MCF 10A (cell line): ENCODE data around the gene MAP1LC3B. TPM values are rescaled to one million over a fixed set of nuclear protein-coding genes. Genes with fewer than 3 reads are reported as not detected.
"Not testable (repeated sequence)": the region's sequence is repeated elsewhere in the genome, so short reads cannot be mapped to it uniquely, and the experiment has no call there.

Experiments
- BruUV-seq: library from RNA; stranded (reverse); fragments of 400-500 nt; replicated peaks from 2 replicates; lab custom pipeline; 2021; lab: Mats Ljungman, UMichigan
- CTCF ChIA-PET: fragments of 300-600 bp; sonication (Branson Sonifier 250); formaldehyde crosslinking; extraction: SDS; loops from one replicate; lab custom pipeline; 2021; ENCODE audit warnings: antibody characterized with exemption, inconsistent platforms; lab: Yijun Ruan, JAX
- POLR2A ChIA-PET: fragments of 300-600, 350-650 bp; sonication (Branson Sonifier 250); formaldehyde crosslinking; extraction: SDS; loops from one replicate; lab custom pipeline; 2020; ENCODE audit warnings: antibody characterized with exemption, inconsistent platforms; lab: Yijun Ruan, JAX
- DNase-seq: peaks from one replicate; pipeline ENCODE4 v3.0.0-alpha.2; 2018; ENCODE audit not compliant: unreplicated experiment
- H3K27ac Mint-ChIP-seq: one replicate; pipeline ENCODE4 v1.8.0; 2022; ENCODE audit warnings: mild to moderate bottlenecking, low read depth, mixed read lengths; ENCODE audit not compliant: unreplicated experiment
- H3K27me3 Mint-ChIP-seq: one replicate; pipeline ENCODE4 v1.8.0; 2022; ENCODE audit warnings: mixed read lengths; ENCODE audit not compliant: insufficient read depth, unreplicated experiment
- H3K36me3 Mint-ChIP-seq: one replicate; pipeline ENCODE4 v1.8.0; 2022; ENCODE audit warnings: mild to moderate bottlenecking, moderate library complexity, mixed read lengths; ENCODE audit not compliant: insufficient read depth, unreplicated experiment
- H3K4me1 Mint-ChIP-seq: one replicate; pipeline ENCODE4 v1.8.0; 2022; ENCODE audit warnings: mixed read lengths; ENCODE audit not compliant: insufficient read depth, unreplicated experiment
- H3K4me3 Mint-ChIP-seq: one replicate; pipeline ENCODE4 v1.8.0; 2022; ENCODE audit warnings: mild to moderate bottlenecking, moderate library complexity, mixed read lengths; ENCODE audit not compliant: unreplicated experiment
- H3K9me3 Mint-ChIP-seq: one replicate; pipeline ENCODE4 v1.8.0; 2022; ENCODE audit warnings: mixed read lengths; ENCODE audit not compliant: unreplicated experiment
- intact Hi-C: fragments of 100-400 bp; cut with micrococcal nuclease; formaldehyde crosslinking; loops from 2 replicates; pipeline ENCODE4 v1.14.1; 2022
- total RNA-seq: library from RNA; stranded (reverse); gene quantifications from 2 replicates; pipeline ENCODE4 v1.2.3, GENCODE V29; 2022
- TF ChIP-seq, protein P1 (sequence below): fragments of 200-600 bp; IDR thresholded peaks from one replicate; pipeline ENCODE4 v1.8.0; 2022; ENCODE audit warnings: antibody characterized with exemption, mild to moderate bottlenecking; ENCODE audit not compliant: unreplicated experiment

Gene MAP1LC3B
- total RNA-seq, 1 experiment from 2014 or later, result 271 TPM

GRCh38 chr16:87376660-87377059, 15.5 kb upstream of the MAP1LC3B start:
- Mint-ChIP-seq H3K9me3 (no peaks in the 10 kb centered on the region), H3K4me1 (peaks cover 16% of the 10 kb centered on the region), H3K27ac (peak overlapping the region; percentile 99), H3K36me3 (peaks cover 6% of the 10 kb centered on the region), H3K27me3 (no peaks in the 10 kb centered on the region), H3K4me3 (no peak overlapping the region)
- ChIA-PET CTCF (no interaction called here), POLR2A (interaction anchor here (2.2 to 3.7 kb wide), 3 partner anchors 11 to 59 kb away, joined by 11 to 40 read pairs (median 28); partner anchors contain the start of gene C16orf95)
- no peak for DNase-seq
- no TSS peak for BruUV-seq
- intact Hi-C loops, result no loop called here
- TF ChIP-seq, protein P1, sequence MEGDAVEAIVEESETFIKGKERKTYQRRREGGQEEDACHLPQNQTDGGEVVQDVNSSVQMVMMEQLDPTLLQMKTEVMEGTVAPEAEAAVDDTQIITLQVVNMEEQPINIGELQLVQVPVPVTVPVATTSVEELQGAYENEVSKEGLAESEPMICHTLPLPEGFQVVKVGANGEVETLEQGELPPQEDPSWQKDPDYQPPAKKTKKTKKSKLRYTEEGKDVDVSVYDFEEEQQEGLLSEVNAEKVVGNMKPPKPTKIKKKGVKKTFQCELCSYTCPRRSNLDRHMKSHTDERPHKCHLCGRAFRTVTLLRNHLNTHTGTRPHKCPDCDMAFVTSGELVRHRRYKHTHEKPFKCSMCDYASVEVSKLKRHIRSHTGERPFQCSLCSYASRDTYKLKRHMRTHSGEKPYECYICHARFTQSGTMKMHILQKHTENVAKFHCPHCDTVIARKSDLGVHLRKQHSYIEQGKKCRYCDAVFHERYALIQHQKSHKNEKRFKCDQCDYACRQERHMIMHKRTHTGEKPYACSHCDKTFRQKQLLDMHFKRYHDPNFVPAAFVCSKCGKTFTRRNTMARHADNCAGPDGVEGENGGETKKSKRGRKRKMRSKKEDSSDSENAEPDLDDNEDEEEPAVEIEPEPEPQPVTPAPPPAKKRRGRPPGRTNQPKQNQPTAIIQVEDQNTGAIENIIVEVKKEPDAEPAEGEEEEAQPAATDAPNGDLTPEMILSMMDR, result no peak

- intact Hi-C loops, H3K27ac Mint-ChIP-seq, H3K9me3 Mint-ChIP-seq, H3K27me3 Mint-ChIP-seq, BruUV-seq, CTCF ChIA-PET, H3K4me3 Mint-ChIP-seq, DNase-seq: not testable (repeated sequence)
- POLR2A ChIA-PET, result interaction anchor here (0.8 to 0.9 kb wide), 2 partner anchors 13 to 15 kb away, joined by 3 read pairs; no protein-coding TSS in a partner anchor
- Mint-ChIP-seq H3K4me1 (peaks cover 16% of the 10 kb centered on the region), H3K36me3 (peaks cover 14% of the 10 kb centered on the region)
Measured at GRCh38 chr16:87379312-87379752, 12.8 kb upstream of the MAP1LC3B start.

GRCh38 chr16:87380403-87380802, 11.7 kb upstream of the MAP1LC3B start:
- H3K9me3 Mint-ChIP-seq, result no peaks in the 10 kb centered on the region
- ChIA-PET CTCF (interaction anchor here (1.2 kb wide), 1 partner anchor 15 kb away, joined by 3 read pairs; no protein-coding TSS in a partner anchor), POLR2A (interaction anchor here (0.7 to 4.8 kb wide), 3 partner anchors 13 to 70 kb away, joined by 3 to 101 read pairs (median 69); partner anchors contain the start of genes C16orf95 and MAP1LC3B)
- TF ChIP-seq, protein P1, result no peak
- H3K4me1 Mint-ChIP-seq, result peaks cover 16% of the 10 kb centered on the region
- peaks cover 20% of the 10 kb centered on the region for H3K36me3 Mint-ChIP-seq
- intact Hi-C loops, result no loop called here
- peak overlapping the region; percentile 39 for H3K27ac Mint-ChIP-seq
- H3K27me3 Mint-ChIP-seq, result no peaks in the 10 kb centered on the region
- peak overlapping the region; percentile 88 for H3K4me3 Mint-ChIP-seq
- DNase-seq, result no peak
- BruUV-seq, result no TSS peak

DNA sequence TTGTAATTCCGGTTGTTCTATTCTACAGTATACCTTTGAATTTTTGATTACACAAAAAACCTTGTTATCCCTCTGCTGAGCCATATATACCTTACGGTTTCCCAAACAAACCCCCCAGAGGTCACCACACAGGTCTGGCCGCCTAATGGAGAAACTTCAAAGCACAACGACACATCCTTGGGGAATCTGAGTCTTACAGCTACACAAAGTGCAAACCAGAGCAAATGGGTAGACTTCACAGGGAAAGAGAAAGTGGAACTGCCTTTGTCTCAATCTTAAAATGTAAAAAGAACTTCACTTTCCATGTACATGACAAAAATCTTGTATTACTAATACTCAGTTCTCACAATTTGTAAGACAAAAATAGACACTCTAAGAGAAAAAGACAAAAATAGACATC, 11.3 kb upstream of the MAP1LC3B start:
- ChIA-PET POLR2A (interaction anchor here (0.6 to 4.8 kb wide), 4 partner anchors 13 to 84 kb away, joined by 3 to 101 read pairs (median 36); partner anchors contain the start of genes C16orf95 and MAP1LC3B), CTCF (interaction anchor here (0.7 to 2.0 kb wide), 4 partner anchors 9 to 852 kb away, joined by 3 to 8 read pairs (median 4); no protein-coding TSS in a partner anchor)
- TF ChIP-seq, protein P1, result no peak
- Mint-ChIP-seq H3K27ac (peak overlapping the region; percentile 39), H3K4me3 (peak overlapping the region; percentile 88), H3K9me3 (no peaks in the 10 kb centered on the region), H3K27me3 (no peaks in the 10 kb centered on the region), H3K4me1 (peaks cover 14% of the 10 kb centered on the region), H3K36me3 (peaks cover 22% of the 10 kb centered on the region)
- intact Hi-C loops, result no loop called here
- DNase-seq, result no peak
- BruUV-seq, result TSS peak; percentile 36
